Endothelial cell of umbilical vein (primary cell): ENCODE results near the gene POLR2B. TPM values are rescaled to one million over a fixed set of nuclear protein-coding genes. Genes with fewer than 3 reads are reported as not detected.
"Not testable (repeated sequence)": the region's sequence is repeated elsewhere in the genome, so short reads cannot be mapped to it uniquely, and the experiment has no call there.

ENCODE experiments used
- BruUV-seq: library from RNA; stranded (reverse); fragments of 400-500 nt; replicated peaks from 2 replicates; lab custom pipeline; 2021; lab: Mats Ljungman, UMichigan
- CTCF ChIA-PET: fragments of 300-600, 350-600 bp; sonication (Branson Sonifier 250); formaldehyde crosslinking; loops from one replicate; lab custom pipeline; 2021; ENCODE audit warnings: antibody characterized with exemption, inconsistent platforms; lab: Charles Lee
- POLR2A ChIA-PET: fragments of 300-600, 350-600 bp; sonication (Branson Sonifier 250); formaldehyde crosslinking; loops from one replicate; lab custom pipeline; 2021; ENCODE audit warnings: antibody characterized with exemption, inconsistent platforms; lab: Charles Lee
- DNase-seq: peaks from one replicate; pipeline ENCODE4 v3.0.0-alpha.2; 2011; ENCODE audit warnings: low read depth, low spot score
- FAIRE-seq: peaks from 2 replicates; lab custom pipeline; 2011; peaks lifted over from hg19 to GRCh38; lab: Jason Lieb, UNC
- H2AFZ ChIP-seq: 2 replicates; pipeline ENCODE4 v1.6.0; 2012; ENCODE audit warnings: low read depth, low read length, control low read depth, inconsistent platforms
- H3K27ac ChIP-seq: 2 replicates; pipeline ENCODE4 v1.5.1; 2011; ENCODE audit warnings: low read depth, mild to moderate bottlenecking, control low read depth, low read length, moderate library complexity; ENCODE audit not compliant: insufficient read depth
- H3K27me3 ChIP-seq, 2 experiments: 2 replicates each; pipeline versions ENCODE4 v1.6.0 to v1.6.1; 2011; ENCODE audit warnings: low read length in 2 of 2, mixed read lengths in 1 of 2; ENCODE audit not compliant: control insufficient read depth in 2 of 2, insufficient read depth in 2 of 2
- H3K36me3 ChIP-seq, 2 experiments: 2 replicates in 1 of 2; 3 replicates in 1 of 2; pipeline ENCODE4 v1.5.1; 2011; ENCODE audit warnings: low read length in 2 of 2, mild to moderate bottlenecking in 1 of 2, moderate library complexity in 1 of 2; ENCODE audit not compliant: control insufficient read depth in 2 of 2, insufficient read depth in 2 of 2; ENCODE audit errors: extremely low read depth in 1 of 2
- H3K4me1 ChIP-seq: 3 replicates; pipeline ENCODE4 v1.5.1; 2011; ENCODE audit warnings: mild to moderate bottlenecking, low read length; ENCODE audit not compliant: control insufficient read depth, insufficient read depth; ENCODE audit errors: extremely low read depth
- H3K4me2 ChIP-seq: 2 replicates; pipeline ENCODE4 v1.6.1; 2011; ENCODE audit warnings: low read length, control low read depth, mixed read lengths; ENCODE audit not compliant: insufficient read depth
- H3K4me3 ChIP-seq, 3 experiments: fragments of 200-600 bp in 1 of 3; sonication (generic), shearing (Covaris generic) in 1 of 3; replicated peaks in 1 of 3; 2 replicates each; pipeline ENCODE4 v1.5.1; 2011 to 2016; ENCODE audit warnings: control low read depth in 3 of 3, low read length in 3 of 3, mild to moderate bottlenecking in 2 of 3, inconsistent platforms in 1 of 3, low read depth in 1 of 3, moderate library complexity in 1 of 3; ENCODE audit not compliant: insufficient read depth in 1 of 3
- H3K79me2 ChIP-seq: 2 replicates; pipeline ENCODE4 v1.6.0; 2012; ENCODE audit warnings: low read length, inconsistent platforms; ENCODE audit not compliant: control insufficient read depth, insufficient read depth
- H3K9ac ChIP-seq: replicated peaks from 2 replicates; pipeline ENCODE3; 2011; ENCODE audit warnings: low read length, control low read depth; ENCODE audit not compliant: insufficient read depth; ENCODE audit errors: extremely low read depth
- H3K9me1 ChIP-seq: replicated peaks from 3 replicates; pipeline ENCODE4 v1.6.0; 2011; ENCODE audit warnings: mild to moderate bottlenecking, low read length; ENCODE audit not compliant: control insufficient read depth, insufficient read depth; ENCODE audit errors: extremely low read depth
- H3K9me3 ChIP-seq: replicated peaks from 2 replicates; pipeline ENCODE4 v1.5.1; 2012; ENCODE audit warnings: low read length, inconsistent platforms; ENCODE audit not compliant: control insufficient read depth, insufficient read depth
- H4K20me1 ChIP-seq: replicated peaks from 2 replicates; pipeline ENCODE3; 2011; ENCODE audit warnings: mild to moderate bottlenecking, low read length; ENCODE audit not compliant: control insufficient read depth, insufficient read depth; ENCODE audit errors: extremely low read depth
- CTCF ChIP-seq, 2 donors: IDR thresholded peaks; 1 replicate in 1 of 2; 2 replicates in 1 of 2; pipeline ENCODE4 v1.5.1; 2011; ENCODE audit warnings: low read length in 2 of 2, mild to moderate bottlenecking in 2 of 2, moderate library complexity in 2 of 2, control low read depth in 1 of 2, inconsistent platforms in 1 of 2, low read depth in 1 of 2; ENCODE audit not compliant: insufficient read depth in 1 of 2; ENCODE audit errors: extremely low read depth in 1 of 2
- FOS ChIP-seq: IDR thresholded peaks from 2 replicates; pipeline ENCODE4 v1.6.1; 2011; ENCODE audit warnings: mild to moderate bottlenecking, low read length, moderate library complexity, borderline replicate concordance; ENCODE audit not compliant: insufficient read depth
- POLR2AphosphoS5 ChIP-seq: IDR thresholded peaks from 2 replicates; pipeline ENCODE4 v1.6.1; 2012; ENCODE audit warnings: low read depth, mild to moderate bottlenecking, control low read depth, low read length, moderate library complexity; ENCODE audit not compliant: insufficient read depth
- dilution Hi-C: fragments of 300-500 bp; cut with MboI; formaldehyde crosslinking; loops from one replicate; pipeline ENCODE4 v1.15.0; 2019; ENCODE audit warnings: low sequenced_read_pairs; ENCODE audit not compliant: extremely low pct_ligation_motif_present
- intact Hi-C: fragments of 100-400 bp; cut with micrococcal nuclease; formaldehyde crosslinking; loops from one replicate; pipeline ENCODE4 v1.10.0; 2022
- polyA plus RNA-seq, 4 experiments: library from polyadenylated mRNA; depleted of rRNA in 3 of 4; stranded (reverse) in 3 of 4; unstranded in 1 of 4; fragments of >200 nt; gene quantifications; 2 replicates each; pipeline versions ENCODE4 v1.2.1 to v1.2.3, GENCODE V29; 2011 to 2012; ENCODE audit warnings: missing spikeins in 1 of 4
- total RNA-seq: library from RNA; stranded (reverse); gene quantifications from 2 replicates; pipeline ENCODE4 v1.2.3, GENCODE V29; 2021

The POLR2B gene
- total and polyA plus RNA-seq, 2 donors (not counting 3 experiments of a cell fraction or from before 2014, with no cell fraction given) = 75.5 to 148 TPM

GRCh38 chr4:57047046-57047445, 68.3 kb downstream of the POLR2B start:
- H4K20me1 ChIP-seq, DNase-seq, H3K27me3 ChIP-seq, FAIRE-seq, H3K4me3 ChIP-seq, POLR2A ChIA-PET, H3K27ac ChIP-seq, H2AFZ ChIP-seq, H3K9me3 ChIP-seq, H3K4me2 ChIP-seq, H3K36me3 ChIP-seq, H3K9me1 ChIP-seq, dilution Hi-C loops, intact Hi-C loops, CTCF ChIA-PET, BruUV-seq, H3K9ac ChIP-seq: not testable (repeated sequence)
- peaks cover 46% of the 10 kb centered on the region for H3K4me1 ChIP-seq
- peaks cover 57% of the 10 kb centered on the region for H3K79me2 ChIP-seq

GRCh38 chr4:57048590-57049304, 70.1 kb downstream of the POLR2B start:
- no peaks in the 10 kb centered on the region for H4K20me1 ChIP-seq
- no peaks in the 10 kb centered on the region for H3K9me3 ChIP-seq
- FAIRE-seq (peak; percentile 67), DNase-seq (peak; percentile 48)
- H3K4me1 ChIP-seq = peaks cover 31% of the 10 kb centered on the region
- H3K79me2 ChIP-seq = peaks cover 68% of the 10 kb centered on the region
- intact Hi-C loops (no loop called here), dilution Hi-C loops (no loop called here)
- TSS peak; percentile 37 for BruUV-seq
- CTCF ChIA-PET = interaction anchor here (1.1 to 1.8 kb wide), 2 partner anchors 32 to 114 kb away, joined by 3 to 8 read pairs; no protein-coding TSS in a partner anchor
- no peak overlapping the region for H2AFZ ChIP-seq
- TF ChIP-seq POLR2AphosphoS5 = peak; percentile 17
- no peak for TF ChIP-seq CTCF (IDR thresholded peaks at IDR 0.05; ENCODE audit: extremely low read depth in 1 of 2, insufficient read depth in 1 of 2, low read depth in 1 of 2, low read length in 2 of 2)
- peak; percentile 59 for TF ChIP-seq FOS
- H3K27me3 ChIP-seq = no peaks in the 10 kb centered on the region
- peak overlapping the region; percentile 44 for H3K4me2 ChIP-seq
- no peak overlapping the region for H3K9ac ChIP-seq
- no peaks in the 10 kb centered on the region for H3K9me1 ChIP-seq
- no peaks in the 10 kb centered on the region for H3K36me3 ChIP-seq
- no peak overlapping the region for H3K4me3 ChIP-seq
- H3K27ac ChIP-seq = peak overlapping the region; percentile 21
- POLR2A ChIA-PET = interaction anchor here (0.8 kb wide), 1 partner anchor 30 kb away, joined by 3 read pairs; no protein-coding TSS in a partner anchor
